ENCODE results near the gene SZRD1. TPM values are rescaled to one million over a fixed set of nuclear protein-coding genes. Genes with fewer than 3 reads are reported as not detected.

The SZRD1 gene
- total RNA-seq, 1 experiment from 2014 or later = 113 TPM

DNA sequence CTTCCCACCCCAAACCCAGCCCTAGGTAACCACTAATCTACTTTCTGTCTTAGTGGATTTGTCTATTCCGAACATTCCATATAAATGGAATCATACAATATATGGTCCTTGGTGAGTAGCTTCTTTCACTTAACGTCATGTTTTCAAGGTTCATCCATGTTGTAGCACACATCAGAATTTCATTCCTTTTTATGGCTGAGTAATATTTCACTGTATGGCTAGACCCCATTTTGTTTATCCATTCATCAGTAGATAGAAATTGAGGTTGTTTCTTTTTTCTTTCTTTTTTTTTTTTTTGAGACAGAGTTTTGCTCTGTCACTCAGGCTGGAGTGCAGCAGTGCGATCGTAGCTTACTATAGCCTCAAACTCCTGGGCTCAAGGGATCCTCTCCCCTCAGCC, 67.0 kb downstream of the SZRD1 start (continued):
- TF ChIP-seq, protein P1, sequence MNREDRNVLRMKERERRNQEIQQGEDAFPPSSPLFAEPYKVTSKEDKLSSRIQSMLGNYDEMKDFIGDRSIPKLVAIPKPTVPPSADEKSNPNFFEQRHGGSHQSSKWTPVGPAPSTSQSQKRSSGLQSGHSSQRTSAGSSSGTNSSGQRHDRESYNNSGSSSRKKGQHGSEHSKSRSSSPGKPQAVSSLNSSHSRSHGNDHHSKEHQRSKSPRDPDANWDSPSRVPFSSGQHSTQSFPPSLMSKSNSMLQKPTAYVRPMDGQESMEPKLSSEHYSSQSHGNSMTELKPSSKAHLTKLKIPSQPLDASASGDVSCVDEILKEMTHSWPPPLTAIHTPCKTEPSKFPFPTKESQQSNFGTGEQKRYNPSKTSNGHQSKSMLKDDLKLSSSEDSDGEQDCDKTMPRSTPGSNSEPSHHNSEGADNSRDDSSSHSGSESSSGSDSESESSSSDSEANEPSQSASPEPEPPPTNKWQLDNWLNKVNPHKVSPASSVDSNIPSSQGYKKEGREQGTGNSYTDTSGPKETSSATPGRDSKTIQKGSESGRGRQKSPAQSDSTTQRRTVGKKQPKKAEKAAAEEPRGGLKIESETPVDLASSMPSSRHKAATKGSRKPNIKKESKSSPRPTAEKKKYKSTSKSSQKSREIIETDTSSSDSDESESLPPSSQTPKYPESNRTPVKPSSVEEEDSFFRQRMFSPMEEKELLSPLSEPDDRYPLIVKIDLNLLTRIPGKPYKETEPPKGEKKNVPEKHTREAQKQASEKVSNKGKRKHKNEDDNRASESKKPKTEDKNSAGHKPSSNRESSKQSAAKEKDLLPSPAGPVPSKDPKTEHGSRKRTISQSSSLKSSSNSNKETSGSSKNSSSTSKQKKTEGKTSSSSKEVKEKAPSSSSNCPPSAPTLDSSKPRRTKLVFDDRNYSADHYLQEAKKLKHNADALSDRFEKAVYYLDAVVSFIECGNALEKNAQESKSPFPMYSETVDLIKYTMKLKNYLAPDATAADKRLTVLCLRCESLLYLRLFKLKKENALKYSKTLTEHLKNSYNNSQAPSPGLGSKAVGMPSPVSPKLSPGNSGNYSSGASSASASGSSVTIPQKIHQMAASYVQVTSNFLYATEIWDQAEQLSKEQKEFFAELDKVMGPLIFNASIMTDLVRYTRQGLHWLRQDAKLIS (CRISPR knock-in tag; IDR thresholded peaks at IDR 0.05; ENCODE audit: borderline replicate concordance) = no peak
- TF ChIP-seq GRHL2 (CRISPR knock-in tag; IDR thresholded peaks at IDR 0.05; ENCODE audit: insufficient replicate concordance, severe bottlenecking) (no peak), NFYB (CRISPR knock-in tag; conservative IDR thresholded peaks at IDR 0.05; ENCODE audit: low read depth) (no peak)

DNA sequence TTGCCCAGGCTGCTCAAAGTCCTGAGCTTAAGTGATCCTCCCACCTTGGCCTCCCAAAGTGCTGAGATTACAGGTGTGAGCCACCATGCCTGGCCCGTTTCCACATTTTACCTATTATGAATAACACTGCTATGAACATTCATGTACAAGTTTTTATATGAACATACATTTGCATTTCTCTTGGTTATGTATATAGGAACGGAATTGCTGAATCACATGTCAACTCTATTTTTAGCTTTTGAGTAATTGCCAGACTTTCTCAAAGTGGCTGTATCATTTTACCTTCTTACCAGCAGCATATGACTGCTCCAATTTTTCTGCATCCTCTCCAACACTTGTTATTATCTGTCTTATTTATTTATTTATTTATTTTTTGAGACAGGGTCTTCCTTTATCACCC, 67.5 kb downstream of the SZRD1 start:
- peaks cover 4% of the 10 kb centered on the region; the same call in 1 of the 2 replicates for H3K9me3 Mint-ChIP-seq
- POLR2A ChIA-PET = no interaction called here
- H3K27me3 Mint-ChIP-seq (ENCODE audit: low read depth) = peaks cover 2% of the 10 kb centered on the region; the same call in 1 of the 2 replicates
- TF ChIP-seq, protein P2, sequence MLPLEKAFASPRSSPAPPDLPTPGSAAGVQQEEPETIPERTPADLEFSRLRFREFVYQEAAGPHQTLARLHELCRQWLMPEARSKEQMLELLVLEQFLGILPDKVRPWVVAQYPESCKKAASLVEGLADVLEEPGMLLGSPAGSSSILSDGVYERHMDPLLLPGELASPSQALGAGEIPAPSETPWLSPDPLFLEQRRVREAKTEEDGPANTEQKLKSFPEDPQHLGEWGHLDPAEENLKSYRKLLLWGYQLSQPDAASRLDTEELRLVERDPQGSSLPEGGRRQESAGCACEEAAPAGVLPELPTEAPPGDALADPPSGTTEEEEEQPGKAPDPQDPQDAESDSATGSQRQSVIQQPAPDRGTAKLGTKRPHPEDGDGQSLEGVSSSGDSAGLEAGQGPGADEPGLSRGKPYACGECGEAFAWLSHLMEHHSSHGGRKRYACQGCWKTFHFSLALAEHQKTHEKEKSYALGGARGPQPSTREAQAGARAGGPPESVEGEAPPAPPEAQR (CRISPR knock-in tag; IDR thresholded peaks at IDR 0.05) = no peak
- TF ChIP-seq, protein P3, sequence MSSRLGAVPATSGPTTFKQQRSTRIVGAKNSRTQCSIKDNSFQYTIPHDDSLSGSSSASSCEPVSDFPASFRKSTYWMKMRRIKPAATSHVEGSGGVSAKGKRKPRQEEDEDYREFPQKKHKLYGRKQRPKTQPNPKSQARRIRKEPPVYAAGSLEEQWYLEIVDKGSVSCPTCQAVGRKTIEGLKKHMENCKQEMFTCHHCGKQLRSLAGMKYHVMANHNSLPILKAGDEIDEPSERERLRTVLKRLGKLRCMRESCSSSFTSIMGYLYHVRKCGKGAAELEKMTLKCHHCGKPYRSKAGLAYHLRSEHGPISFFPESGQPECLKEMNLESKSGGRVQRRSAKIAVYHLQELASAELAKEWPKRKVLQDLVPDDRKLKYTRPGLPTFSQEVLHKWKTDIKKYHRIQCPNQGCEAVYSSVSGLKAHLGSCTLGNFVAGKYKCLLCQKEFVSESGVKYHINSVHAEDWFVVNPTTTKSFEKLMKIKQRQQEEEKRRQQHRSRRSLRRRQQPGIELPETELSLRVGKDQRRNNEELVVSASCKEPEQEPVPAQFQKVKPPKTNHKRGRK (CRISPR knock-in tag; IDR thresholded peaks at IDR 0.05; ENCODE audit: borderline replicate concordance) = no peak
- TF ChIP-seq ZNF416 (CRISPR knock-in tag; IDR thresholded peaks at IDR 0.05) = no peak
- TF ChIP-seq, protein P4, sequence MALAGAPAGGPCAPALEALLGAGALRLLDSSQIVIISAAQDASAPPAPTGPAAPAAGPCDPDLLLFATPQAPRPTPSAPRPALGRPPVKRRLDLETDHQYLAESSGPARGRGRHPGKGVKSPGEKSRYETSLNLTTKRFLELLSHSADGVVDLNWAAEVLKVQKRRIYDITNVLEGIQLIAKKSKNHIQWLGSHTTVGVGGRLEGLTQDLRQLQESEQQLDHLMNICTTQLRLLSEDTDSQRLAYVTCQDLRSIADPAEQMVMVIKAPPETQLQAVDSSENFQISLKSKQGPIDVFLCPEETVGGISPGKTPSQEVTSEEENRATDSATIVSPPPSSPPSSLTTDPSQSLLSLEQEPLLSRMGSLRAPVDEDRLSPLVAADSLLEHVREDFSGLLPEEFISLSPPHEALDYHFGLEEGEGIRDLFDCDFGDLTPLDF (CRISPR knock-in tag; IDR thresholded peaks at IDR 0.05) = no peak
- TF ChIP-seq FOXP1 (CRISPR knock-in tag; IDR thresholded peaks at IDR 0.05; ENCODE audit: borderline replicate concordance) = no peak
- TF ChIP-seq ATF1 (CRISPR knock-in tag; IDR thresholded peaks at IDR 0.05) = no peak
- TF ChIP-seq, protein P5, sequence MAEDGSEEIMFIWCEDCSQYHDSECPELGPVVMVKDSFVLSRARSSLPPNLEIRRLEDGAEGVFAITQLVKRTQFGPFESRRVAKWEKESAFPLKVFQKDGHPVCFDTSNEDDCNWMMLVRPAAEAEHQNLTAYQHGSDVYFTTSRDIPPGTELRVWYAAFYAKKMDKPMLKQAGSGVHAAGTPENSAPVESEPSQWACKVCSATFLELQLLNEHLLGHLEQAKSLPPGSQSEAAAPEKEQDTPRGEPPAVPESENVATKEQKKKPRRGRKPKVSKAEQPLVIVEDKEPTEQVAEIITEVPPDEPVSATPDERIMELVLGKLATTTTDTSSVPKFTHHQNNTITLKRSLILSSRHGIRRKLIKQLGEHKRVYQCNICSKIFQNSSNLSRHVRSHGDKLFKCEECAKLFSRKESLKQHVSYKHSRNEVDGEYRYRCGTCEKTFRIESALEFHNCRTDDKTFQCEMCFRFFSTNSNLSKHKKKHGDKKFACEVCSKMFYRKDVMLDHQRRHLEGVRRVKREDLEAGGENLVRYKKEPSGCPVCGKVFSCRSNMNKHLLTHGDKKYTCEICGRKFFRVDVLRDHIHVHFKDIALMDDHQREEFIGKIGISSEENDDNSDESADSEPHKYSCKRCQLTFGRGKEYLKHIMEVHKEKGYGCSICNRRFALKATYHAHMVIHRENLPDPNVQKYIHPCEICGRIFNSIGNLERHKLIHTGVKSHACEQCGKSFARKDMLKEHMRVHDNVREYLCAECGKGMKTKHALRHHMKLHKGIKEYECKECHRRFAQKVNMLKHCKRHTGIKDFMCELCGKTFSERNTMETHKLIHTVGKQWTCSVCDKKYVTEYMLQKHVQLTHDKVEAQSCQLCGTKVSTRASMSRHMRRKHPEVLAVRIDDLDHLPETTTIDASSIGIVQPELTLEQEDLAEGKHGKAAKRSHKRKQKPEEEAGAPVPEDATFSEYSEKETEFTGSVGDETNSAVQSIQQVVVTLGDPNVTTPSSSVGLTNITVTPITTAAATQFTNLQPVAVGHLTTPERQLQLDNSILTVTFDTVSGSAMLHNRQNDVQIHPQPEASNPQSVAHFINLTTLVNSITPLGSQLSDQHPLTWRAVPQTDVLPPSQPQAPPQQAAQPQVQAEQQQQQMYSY (CRISPR knock-in tag; IDR thresholded peaks at IDR 0.05) = no peak
- TF ChIP-seq, protein P6, sequence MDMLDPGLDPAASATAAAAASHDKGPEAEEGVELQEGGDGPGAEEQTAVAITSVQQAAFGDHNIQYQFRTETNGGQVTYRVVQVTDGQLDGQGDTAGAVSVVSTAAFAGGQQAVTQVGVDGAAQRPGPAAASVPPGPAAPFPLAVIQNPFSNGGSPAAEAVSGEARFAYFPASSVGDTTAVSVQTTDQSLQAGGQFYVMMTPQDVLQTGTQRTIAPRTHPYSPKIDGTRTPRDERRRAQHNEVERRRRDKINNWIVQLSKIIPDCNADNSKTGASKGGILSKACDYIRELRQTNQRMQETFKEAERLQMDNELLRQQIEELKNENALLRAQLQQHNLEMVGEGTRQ (CRISPR knock-in tag; IDR thresholded peaks at IDR 0.05) = no peak
- TF ChIP-seq, protein P7, sequence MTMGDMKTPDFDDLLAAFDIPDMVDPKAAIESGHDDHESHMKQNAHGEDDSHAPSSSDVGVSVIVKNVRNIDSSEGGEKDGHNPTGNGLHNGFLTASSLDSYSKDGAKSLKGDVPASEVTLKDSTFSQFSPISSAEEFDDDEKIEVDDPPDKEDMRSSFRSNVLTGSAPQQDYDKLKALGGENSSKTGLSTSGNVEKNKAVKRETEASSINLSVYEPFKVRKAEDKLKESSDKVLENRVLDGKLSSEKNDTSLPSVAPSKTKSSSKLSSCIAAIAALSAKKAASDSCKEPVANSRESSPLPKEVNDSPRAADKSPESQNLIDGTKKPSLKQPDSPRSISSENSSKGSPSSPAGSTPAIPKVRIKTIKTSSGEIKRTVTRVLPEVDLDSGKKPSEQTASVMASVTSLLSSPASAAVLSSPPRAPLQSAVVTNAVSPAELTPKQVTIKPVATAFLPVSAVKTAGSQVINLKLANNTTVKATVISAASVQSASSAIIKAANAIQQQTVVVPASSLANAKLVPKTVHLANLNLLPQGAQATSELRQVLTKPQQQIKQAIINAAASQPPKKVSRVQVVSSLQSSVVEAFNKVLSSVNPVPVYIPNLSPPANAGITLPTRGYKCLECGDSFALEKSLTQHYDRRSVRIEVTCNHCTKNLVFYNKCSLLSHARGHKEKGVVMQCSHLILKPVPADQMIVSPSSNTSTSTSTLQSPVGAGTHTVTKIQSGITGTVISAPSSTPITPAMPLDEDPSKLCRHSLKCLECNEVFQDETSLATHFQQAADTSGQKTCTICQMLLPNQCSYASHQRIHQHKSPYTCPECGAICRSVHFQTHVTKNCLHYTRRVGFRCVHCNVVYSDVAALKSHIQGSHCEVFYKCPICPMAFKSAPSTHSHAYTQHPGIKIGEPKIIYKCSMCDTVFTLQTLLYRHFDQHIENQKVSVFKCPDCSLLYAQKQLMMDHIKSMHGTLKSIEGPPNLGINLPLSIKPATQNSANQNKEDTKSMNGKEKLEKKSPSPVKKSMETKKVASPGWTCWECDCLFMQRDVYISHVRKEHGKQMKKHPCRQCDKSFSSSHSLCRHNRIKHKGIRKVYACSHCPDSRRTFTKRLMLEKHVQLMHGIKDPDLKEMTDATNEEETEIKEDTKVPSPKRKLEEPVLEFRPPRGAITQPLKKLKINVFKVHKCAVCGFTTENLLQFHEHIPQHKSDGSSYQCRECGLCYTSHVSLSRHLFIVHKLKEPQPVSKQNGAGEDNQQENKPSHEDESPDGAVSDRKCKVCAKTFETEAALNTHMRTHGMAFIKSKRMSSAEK (CRISPR knock-in tag; IDR thresholded peaks at IDR 0.05; ENCODE audit: borderline replicate concordance) = no peak
- TF ChIP-seq, protein P8, sequence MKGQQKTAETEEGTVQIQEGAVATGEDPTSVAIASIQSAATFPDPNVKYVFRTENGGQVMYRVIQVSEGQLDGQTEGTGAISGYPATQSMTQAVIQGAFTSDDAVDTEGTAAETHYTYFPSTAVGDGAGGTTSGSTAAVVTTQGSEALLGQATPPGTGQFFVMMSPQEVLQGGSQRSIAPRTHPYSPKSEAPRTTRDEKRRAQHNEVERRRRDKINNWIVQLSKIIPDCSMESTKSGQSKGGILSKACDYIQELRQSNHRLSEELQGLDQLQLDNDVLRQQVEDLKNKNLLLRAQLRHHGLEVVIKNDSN (CRISPR knock-in tag; IDR thresholded peaks at IDR 0.05) = no peak
- no peak for TF ChIP-seq RORB (CRISPR knock-in tag; IDR thresholded peaks at IDR 0.05)
- TF ChIP-seq SOX15 (CRISPR knock-in tag; IDR thresholded peaks at IDR 0.05) = no peak
- ATAC-seq (no peak), DNase-seq (ENCODE audit: low spot score) (no peak)
- H3K27ac Mint-ChIP-seq = no peak overlapping the region
- CTCF ChIA-PET = no interaction called here
- peaks cover 4% of the 10 kb centered on the region for H3K4me1 Mint-ChIP-seq
- no peaks in the 10 kb centered on the region for H3K36me3 Mint-ChIP-seq
- no peak overlapping the region for H3K4me3 Mint-ChIP-seq

Measured in WTC11 (cell line).